Measurements from ENCODE around the gene TAS2R41.

The TAS2R41 gene

GRCh38 chr7:143504937-143505297 lies 27.2 kb downstream of the TAS2R41 start:
- Histone ChIP-seq H3K36me3 (no peaks in the 10 kb centered on the region), H3K4me3 (no peak overlapping the region), H3K9me3 (replicated peaks in 1 of 11) (peaks cover 0 to 27% (median 6%) of the 10 kb centered on the region in 11 experiments; a peak in 8 of 22 replicates), H3K4me2 (0 out of 22 replicates have a peak overlapping the region, but pooled peaks of 1 of the 11 experiments have one; percentile 39), H3K27ac (no peak overlapping the region), H3K9ac (no peak overlapping the region), H3K4me1 (peaks cover 4 to 57% (median 7%) of the 10 kb centered on the region in 10 experiments; a peak in 17 of 20 replicates), H3K27me3 (no peaks in the 10 kb centered on the region), H4K20me1 (no peaks in the 10 kb centered on the region)
- TF ChIP-seq Cebpa-rat (IDR thresholded peaks at IDR 0.05) = no peak

GRCh38 chr7:143505838-143506237 lies 28.2 kb downstream of the TAS2R41 start:
- TF ChIP-seq Cebpa-rat (IDR thresholded peaks at IDR 0.05) = no peak
- no peak overlapping the region for H3K27ac ChIP-seq
- no peaks in the 10 kb centered on the region for H3K27me3 ChIP-seq
- no peak overlapping the region for H3K4me3 ChIP-seq
- H3K4me1 ChIP-seq = peaks cover 4 to 48% (median 7%) of the 10 kb centered on the region in 10 experiments; a peak in 17 of 20 replicates
- H3K9ac ChIP-seq = no peak overlapping the region
- H3K9me3 ChIP-seq (replicated peaks in 1 of 11) = peaks cover 0 to 29% (median 9%) of the 10 kb centered on the region in 11 experiments; a peak in 14 of 22 replicates
- H3K36me3 ChIP-seq = no peaks in the 10 kb centered on the region; a peak in 1 of 22 replicates
- peak overlapping the region in 3 of 11 experiments; percentile 1 to 39 (median 17); a peak in 3 of 22 replicates for H3K4me2 ChIP-seq
- no peaks in the 10 kb centered on the region for H4K20me1 ChIP-seq

GRCh38 chr7:143507094-143507518 lies 29.4 kb downstream of the TAS2R41 start:
- Histone ChIP-seq H3K4me2 (peak overlapping the region in 2 of 11 experiments; percentile 22 to 40; a peak in 3 of 22 replicates), H3K27ac (no peak overlapping the region; a peak in 1 of 22 replicates), H4K20me1 (no peaks in the 10 kb centered on the region), H3K36me3 (no peaks in the 10 kb centered on the region; a peak in 1 of 22 replicates), H3K4me3 (no peak overlapping the region), H3K9me3 (replicated peaks in 1 of 11) (peaks cover 7 to 41% (median 19%) of the 10 kb centered on the region in 11 experiments; a peak in 17 of 22 replicates), H3K4me1 (peaks cover 4 to 35% (median 7%) of the 10 kb centered on the region in 10 experiments; a peak in 17 of 20 replicates), H3K9ac (no peak overlapping the region), H3K27me3 (no peaks in the 10 kb centered on the region)
- TF ChIP-seq Cebpa-rat (IDR thresholded peaks at IDR 0.05) = no peak

GRCh38 chr7:143507534-143508055 lies 29.9 kb downstream of the TAS2R41 start:
- H3K4me1 ChIP-seq = peaks cover 4 to 31% (median 7%) of the 10 kb centered on the region in 10 experiments; a peak in 17 of 20 replicates
- H3K4me3 ChIP-seq = no peak overlapping the region
- H3K36me3 ChIP-seq = no peaks in the 10 kb centered on the region; a peak in 1 of 22 replicates
- H3K4me2 ChIP-seq = 0 out of 22 replicates have a peak overlapping the region, but pooled peaks of 2 of the 11 experiments have one; percentile 22 to 40
- peaks cover 7 to 41% (median 19%) of the 10 kb centered on the region in 11 experiments; a peak in 17 of 22 replicates for H3K9me3 ChIP-seq (replicated peaks in 1 of 11)
- no peaks in the 10 kb centered on the region for H4K20me1 ChIP-seq
- no peak overlapping the region for H3K9ac ChIP-seq
- no peaks in the 10 kb centered on the region for H3K27me3 ChIP-seq
- no peak for TF ChIP-seq Cebpa-rat (IDR thresholded peaks at IDR 0.05)
- H3K27ac ChIP-seq = no peak overlapping the region; a peak in 1 of 22 replicates

- Histone ChIP-seq H3K4me1 (peaks cover 0 to 17% (median 0%) of the 10 kb centered on the region in 10 experiments; a peak in 4 of 20 replicates), H3K9me3 (replicated peaks in 1 of 11) (peaks cover 7 to 32% (median 19%) of the 10 kb centered on the region in 11 experiments; a peak in 17 of 22 replicates), H3K27me3 (no peaks in the 10 kb centered on the region), H3K4me3 (no peak overlapping the region), H3K36me3 (no peaks in the 10 kb centered on the region; a peak in 1 of 22 replicates), H3K4me2 (no peak overlapping the region), H4K20me1 (no peaks in the 10 kb centered on the region), H3K27ac (no peak overlapping the region), H3K9ac (no peak overlapping the region)
- no peak for TF ChIP-seq Cebpa-rat (IDR thresholded peaks at IDR 0.05)
Measured at GRCh38 chr7:143510854-143511592, 33.4 kb downstream of the TAS2R41 start.

GRCh38 chr7:143511593-143512047 lies 33.9 kb downstream of the TAS2R41 start:
- no peak overlapping the region for H3K4me3 ChIP-seq
- TF ChIP-seq Cebpa-rat (IDR thresholded peaks at IDR 0.05) = no peak
- H3K36me3 ChIP-seq = no peaks in the 10 kb centered on the region; a peak in 1 of 22 replicates
- no peak overlapping the region for H3K4me2 ChIP-seq
- no peaks in the 10 kb centered on the region for H3K27me3 ChIP-seq
- no peak overlapping the region for H3K9ac ChIP-seq
- peaks cover 0 to 11% (median 0%) of the 10 kb centered on the region in 10 experiments; a peak in 4 of 20 replicates for H3K4me1 ChIP-seq
- H3K27ac ChIP-seq = no peak overlapping the region
- H4K20me1 ChIP-seq = no peaks in the 10 kb centered on the region
- peaks cover 7 to 26% (median 19%) of the 10 kb centered on the region in 11 experiments; a peak in 17 of 22 replicates for H3K9me3 ChIP-seq (replicated peaks in 1 of 11)

- H3K4me1 ChIP-seq = peaks cover 0 to under 1% (median 0%) of the 10 kb centered on the region in 10 experiments; a peak in 1 of 20 replicates
- no peak for TF ChIP-seq Cebpa-rat (IDR thresholded peaks at IDR 0.05)
- H3K27me3 ChIP-seq = no peaks in the 10 kb centered on the region
- no peaks in the 10 kb centered on the region for H4K20me1 ChIP-seq
- H3K36me3 ChIP-seq = no peaks in the 10 kb centered on the region; a peak in 1 of 22 replicates
- H3K9me3 ChIP-seq (replicated peaks in 1 of 11) = peaks cover 4 to 15% (median 12%) of the 10 kb centered on the region in 11 experiments; a peak in 15 of 22 replicates
- no peak overlapping the region for H3K27ac ChIP-seq
- no peak overlapping the region for H3K9ac ChIP-seq
- no peak overlapping the region for H3K4me3 ChIP-seq
- H3K4me2 ChIP-seq = no peak overlapping the region
Measured at GRCh38 chr7:143512488-143513340, 35.0 kb downstream of the TAS2R41 start.

- no peaks in the 10 kb centered on the region for H4K20me1 ChIP-seq
Measured at GRCh38 chr7:143514487-143514886, 36.8 kb downstream of the TAS2R41 start.

More at GRCh38 chr7:143514487-143514886, 36.8 kb downstream of the TAS2R41 start:
- H3K27me3 ChIP-seq = no peaks in the 10 kb centered on the region
- no peak for TF ChIP-seq Cebpa-rat (IDR thresholded peaks at IDR 0.05)
- no peaks in the 10 kb centered on the region; a peak in 1 of 22 replicates for H3K36me3 ChIP-seq
- no peak overlapping the region for H3K27ac ChIP-seq
- H3K4me3 ChIP-seq = no peak overlapping the region
- H3K9me3 ChIP-seq (replicated peaks in 1 of 11) = peaks cover 4 to 15% (median 12%) of the 10 kb centered on the region in 11 experiments; a peak in 15 of 22 replicates
- H3K9ac ChIP-seq = no peak overlapping the region
- H3K4me1 ChIP-seq = no peaks in the 10 kb centered on the region
- no peak overlapping the region for H3K4me2 ChIP-seq
